K562 (cell line): ENCODE results near the gene RASL11A. TPM values are rescaled to one million over a fixed set of nuclear protein-coding genes. Genes with fewer than 3 reads are reported as not detected.

Experiments used
- ATAC-seq: fragments of 200-7000 bp; cut with Tn5 transposase; 3 replicates; pipeline ENCODE4 v1.9.1; 2020; ENCODE audit warnings: moderate library complexity
- BruUV-seq: library from RNA; stranded (reverse); fragments of 400-500 nt; replicated peaks from 2 replicates; lab custom pipeline; 2021; lab: Mats Ljungman, UMichigan
- CTCF ChIA-PET: fragments of 300-600 bp; formaldehyde crosslinking; extraction: SDS; loops from one replicate; lab custom pipeline; 2021; ENCODE audit warnings: low intra/inter-chr PET ratio; lab: Yijun Ruan, JAX
- POLR2A ChIA-PET: fragments of 300-600, 350-650 bp; sonication (Branson Sonifier 250); formaldehyde crosslinking; extraction: SDS; loops from one replicate; lab custom pipeline; 2021; ENCODE audit warnings: antibody characterized with exemption, inconsistent platforms; lab: Yijun Ruan, JAX
- DNase-seq, 4 experiments: peaks; one replicate each; pipeline versions ENCODE4 v3.0.0 to v3.0.0-alpha.2; 2011 to 2018; ENCODE audit warnings: low spot score in 3 of 4, mixed read lengths in 3 of 4; ENCODE audit errors: extremely low read depth in 1 of 4
- FAIRE-seq: peaks from 2 replicates; lab custom pipeline; 2011; peaks lifted over from hg19 to GRCh38; lab: Jason Lieb, UNC
- H2AFZ ChIP-seq: 2 replicates; pipeline ENCODE4 v1.6.0; 2011; ENCODE audit warnings: low read depth, low read length, control low read depth, inconsistent platforms
- H3K27ac ChIP-seq: fragments of 200-600 bp; 3 replicates; pipeline ENCODE4 v1.8.0; 2011; ENCODE audit warnings: low read depth, mild to moderate bottlenecking, control low read depth, inconsistent platforms, low read length, moderate library complexity, mixed read lengths; ENCODE audit errors: extremely low read depth
- H3K27me3 ChIP-seq, 2 experiments: fragments of 300-600 bp in 1 of 2; 2 replicates in 1 of 2; 3 replicates in 1 of 2; pipeline versions ENCODE4 v1.6.0 to v1.8.0; 2011; ENCODE audit warnings: inconsistent platforms in 2 of 2, low read length in 2 of 2, mild to moderate bottlenecking in 1 of 2, mixed read lengths in 1 of 2, moderate library complexity in 1 of 2; ENCODE audit not compliant: control insufficient read depth in 2 of 2, insufficient read depth in 2 of 2
- H3K36me3 ChIP-seq: fragments of 300-600 bp; 3 replicates; pipeline ENCODE4 v1.8.0; 2011; ENCODE audit warnings: mild to moderate bottlenecking, low read length, inconsistent platforms; ENCODE audit not compliant: control insufficient read depth, insufficient read depth
- H3K4me1 ChIP-seq, 2 experiments: fragments of 200-600 bp in 1 of 2; replicated peaks in 1 of 2; 2 replicates in 1 of 2; 3 replicates in 1 of 2; pipeline versions ENCODE4 v1.5.1 to v1.8.0; 2011; ENCODE audit warnings: inconsistent platforms in 2 of 2, low read length in 2 of 2, mild to moderate bottlenecking in 1 of 2, mixed read lengths in 1 of 2, moderate library complexity in 1 of 2; ENCODE audit not compliant: control insufficient read depth in 2 of 2, insufficient read depth in 2 of 2
- H3K4me2 ChIP-seq: 2 replicates; pipeline ENCODE4 v1.6.1; 2011; ENCODE audit warnings: low read length, control low read depth, inconsistent platforms, mixed read lengths; ENCODE audit not compliant: insufficient read depth
- H3K4me3 ChIP-seq: fragments of 200-600 bp; sonication (generic), shearing (Covaris generic); 2 replicates; pipeline ENCODE4 v1.5.1; 2016; ENCODE audit warnings: control low read depth, inconsistent platforms
- H3K79me2 ChIP-seq: fragments of 200-600 bp; 3 replicates; pipeline ENCODE4 v1.8.0; 2011; ENCODE audit warnings: low read length, inconsistent platforms; ENCODE audit not compliant: control insufficient read depth, insufficient read depth
- H3K9ac ChIP-seq, 2 experiments: 2 replicates each; pipeline versions ENCODE4 v1.6.0 to v1.6.1; 2011; ENCODE audit warnings: low read depth in 2 of 2, low read length in 2 of 2, control low read depth in 1 of 2, inconsistent platforms in 1 of 2, mild to moderate bottlenecking in 1 of 2, mixed read lengths in 1 of 2; ENCODE audit not compliant: insufficient read depth in 1 of 2
- H3K9me1 ChIP-seq: one replicate; pipeline ENCODE4 v1.6.0; 2011; ENCODE audit warnings: inconsistent platforms, mild to moderate bottlenecking, low read length, moderate library complexity; ENCODE audit not compliant: control insufficient read depth, insufficient read depth
- H3K9me3 ChIP-seq: replicated peaks from 2 replicates; pipeline ENCODE4 v1.5.1; 2011; ENCODE audit warnings: low read depth, low read length, inconsistent platforms; ENCODE audit not compliant: control insufficient read depth, insufficient read depth
- H4K20me1 ChIP-seq: replicated peaks from 2 replicates; pipeline ENCODE4 v1.6.1; 2011; ENCODE audit warnings: low read length, inconsistent platforms, mixed read lengths; ENCODE audit not compliant: control insufficient read depth, insufficient read depth
- FOXK2 ChIP-seq, 2 experiments: fragments of 450-650 bp; IDR thresholded peaks in 1 of 2; conservative IDR thresholded peaks in 1 of 2; 2 replicates each; pipeline ENCODE4 v1.6.1; 2016; ENCODE audit warnings: low read depth in 2 of 2, mild to moderate bottlenecking in 1 of 2
- MEF2A ChIP-seq: IDR thresholded peaks from 2 replicates; pipeline ENCODE4 v1.6.1; 2011; ENCODE audit warnings: low read depth, mild to moderate bottlenecking, low read length, moderate library complexity; ENCODE audit not compliant: control insufficient read depth
- RBM14 ChIP-seq: fragments of 200-400 bp; formaldehyde crosslinking; IDR thresholded peaks from 2 replicates; pipeline ENCODE4 v1.6.1; 2018; ENCODE audit warnings: low read depth, mild to moderate bottlenecking, low read length, moderate library complexity, borderline replicate concordance; ENCODE audit not compliant: insufficient read depth
- RBM25 ChIP-seq: fragments of 200-400 bp; formaldehyde crosslinking; IDR thresholded peaks from 2 replicates; pipeline ENCODE4 v1.6.1; 2018; ENCODE audit warnings: low read length, low read depth, moderate library complexity; ENCODE audit not compliant: severe bottlenecking
- SLC30A9 ChIP-seq: fragments of 250-450 bp; sonication (Bioruptor Pico); IDR thresholded peaks from 2 replicates; pipeline ENCODE4 v1.8.0; 2022; ENCODE audit warnings: mild to moderate bottlenecking, moderate library complexity
- SRSF9 ChIP-seq: fragments of 200-400 bp; formaldehyde crosslinking; IDR thresholded peaks from 2 replicates; pipeline ENCODE4 v1.6.1; 2017; ENCODE audit warnings: low read depth, low read length, borderline replicate concordance
- TOE1 ChIP-seq, 2 experiments: fragments of 450-650 bp in 1 of 2; sonication (generic) in 1 of 2; formaldehyde crosslinking in 1 of 2; IDR thresholded peaks; 2 replicates each; pipeline versions ENCODE4 v1.7.1 to v1.8.0; 2016 to 2022; ENCODE audit warnings: borderline replicate concordance in 2 of 2, mild to moderate bottlenecking in 2 of 2, antibody characterized with exemption in 1 of 2, inconsistent platforms in 1 of 2, low read depth in 1 of 2, missing genetic modification reagents in 1 of 2, moderate library complexity in 1 of 2
- ZKSCAN8 ChIP-seq: fragments of 200-800 bp; sonication (Bioruptor generic); IDR thresholded peaks from 2 replicates; pipeline ENCODE4 v1.6.1; 2016; ENCODE audit warnings: missing genetic modification characterization, missing compliant biosample characterization
- ZNF175 ChIP-seq: fragments of 200-800 bp; sonication (Bioruptor generic); IDR thresholded peaks from 2 replicates; pipeline ENCODE4 v1.6.1; 2016; ENCODE audit warnings: low read depth, mild to moderate bottlenecking, missing genetic modification characterization, missing compliant biosample characterization
- ZNF75A ChIP-seq: fragments of 450-650 bp; formaldehyde crosslinking; IDR thresholded peaks from 2 replicates; pipeline ENCODE4 v1.4.0; 2020; ENCODE audit warnings: mild to moderate bottlenecking
- ZZZ3 ChIP-seq: fragments of 450-650 bp; IDR thresholded peaks from 2 replicates; pipeline ENCODE4 v1.6.1; 2016; ENCODE audit warnings: antibody characterized with exemption, mild to moderate bottlenecking, moderate library complexity
- WGBS: fragments of 100-300 bp; shearing (Covaris generic); methylation state at CpG from one replicate; pipeline ENCODE4 v1.1.6; 2016; ENCODE audit warnings: low coverage, mixed read lengths; ENCODE audit not compliant: insufficient coverage; ENCODE audit errors: missing lambda C conversion rate; 5-methylcytosine and 5-hydroxymethylcytosine counted together
- in situ Hi-C: fragments of 300-500 bp; cut with MboI; formaldehyde crosslinking; loops from 4 replicates; pipeline ENCODE4 v1.15.0; 2018; ENCODE audit warnings: inconsistent platforms, mixed read lengths
- intact Hi-C: fragments of 100-400 bp; cut with micrococcal nuclease; formaldehyde crosslinking; loops from 2 replicates; pipeline ENCODE4 v1.14.2; 2022
- polyA plus RNA-seq, 8 experiments: library from polyadenylated mRNA; depleted of rRNA in 4 of 8; stranded (reverse) in 5 of 8; unstranded in 3 of 8; fragments of >200 nt; fragmentation: Nextera tagmentation in 2 of 8; fragmentation: Illumina TruSeq in 1 of 8; extraction: Ambion mirVana in 2 of 8; extraction: Trizol in 1 of 8; gene quantifications; 2 replicates each; pipeline versions ENCODE4 v1.2.1 to v1.2.3, GENCODE V29; 2011 to 2014; ENCODE audit warnings: inconsistent platforms in 1 of 8, missing spikeins in 1 of 8
- total RNA-seq, 7 experiments: library from RNA; depleted of rRNA in 6 of 7; stranded (reverse); fragments of >200 nt in 6 of 7; fragmentation: Illumina TruSeq in 2 of 7; extraction: Trizol in 2 of 7; gene quantifications; 2 replicates each; pipeline versions ENCODE4 v1.2.1 to v1.2.3, GENCODE V29; 2011 to 2021; ENCODE audit warnings: low replicate concordance in 1 of 7
- TF ChIP-seq, protein P1 (sequence below): fragments of 450-650 bp; formaldehyde crosslinking; IDR thresholded peaks from 2 replicates; pipeline ENCODE4 v1.4.0; 2020; ENCODE audit warnings: mild to moderate bottlenecking
- TF ChIP-seq, protein P2 (sequence below): sonication (generic); formaldehyde crosslinking; IDR thresholded peaks from 2 replicates; pipeline ENCODE4 v1.9.0; 2022; ENCODE audit warnings: mild to moderate bottlenecking, missing genetic modification reagents
- TF ChIP-seq, protein P3 (sequence below): fragments of 250-450 bp; sonication (Bioruptor Pico); IDR thresholded peaks from 2 replicates; pipeline ENCODE4 v1.8.0; 2022; ENCODE audit warnings: moderate library complexity, mild to moderate bottlenecking, inconsistent platforms

RASL11A gene
- total and polyA plus RNA-seq, 9 of the 15 experiments (the other 6 are each of a cell fraction or from before 2014, with no cell fraction given), result 0.11 to 2.2 (median 1.5) TPM; not detected in 1

DNA sequence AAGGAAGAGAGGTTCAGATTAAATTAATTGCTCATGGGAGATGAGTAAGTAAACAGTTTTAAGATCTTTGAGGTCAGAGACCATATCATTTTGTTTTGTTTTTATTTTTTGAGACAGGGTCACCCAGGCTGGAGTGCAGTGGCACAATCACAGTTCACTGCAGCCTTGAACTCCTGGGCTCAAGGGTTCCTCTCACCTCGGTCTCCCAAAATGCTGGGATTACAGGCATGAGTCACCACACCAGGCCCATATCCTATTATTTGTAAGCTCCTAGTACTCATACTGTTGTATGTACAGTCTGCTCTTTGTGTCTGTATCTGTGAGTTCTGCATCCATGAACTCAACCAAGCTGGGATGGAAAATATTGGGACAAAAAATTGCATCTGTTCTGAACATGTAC lies 6.0 kb upstream of the RASL11A start:
- WGBS, result no CpG with 5 or more reads among the region's 1 CpG
- no peak for ATAC-seq
- TF ChIP-seq RBM25 (no peak), MEF2A (no peak), ZNF75A (CRISPR knock-in tag) (no peak), FOXK2 (conservative IDR thresholded peaks at IDR 0.05 in 1 of 2, IDR thresholded peaks at IDR 0.05 in 1 of 2; ENCODE audit: low read depth in 2 of 2) (no peak), ZNF175 (CRISPR knock-in tag) (no peak), ZZZ3 (no peak), TOE1 (IDR thresholded peaks at IDR 0.05; ENCODE audit: borderline replicate concordance) (no peak), TOE1 (CRISPR knock-in tag; IDR thresholded peaks at IDR 0.05; ENCODE audit: borderline replicate concordance, low read depth) (no peak), RBM14 (no peak), SLC30A9 (CRISPR knock-in tag) (no peak), ZKSCAN8 (CRISPR knock-in tag) (no peak), SRSF9 (no peak)
- TF ChIP-seq, protein P1, sequence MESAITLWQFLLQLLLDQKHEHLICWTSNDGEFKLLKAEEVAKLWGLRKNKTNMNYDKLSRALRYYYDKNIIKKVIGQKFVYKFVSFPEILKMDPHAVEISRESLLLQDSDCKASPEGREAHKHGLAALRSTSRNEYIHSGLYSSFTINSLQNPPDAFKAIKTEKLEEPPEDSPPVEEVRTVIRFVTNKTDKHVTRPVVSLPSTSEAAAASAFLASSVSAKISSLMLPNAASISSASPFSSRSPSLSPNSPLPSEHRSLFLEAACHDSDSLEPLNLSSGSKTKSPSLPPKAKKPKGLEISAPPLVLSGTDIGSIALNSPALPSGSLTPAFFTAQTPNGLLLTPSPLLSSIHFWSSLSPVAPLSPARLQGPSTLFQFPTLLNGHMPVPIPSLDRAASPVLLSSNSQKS, result no peak
- TF ChIP-seq, protein P2, sequence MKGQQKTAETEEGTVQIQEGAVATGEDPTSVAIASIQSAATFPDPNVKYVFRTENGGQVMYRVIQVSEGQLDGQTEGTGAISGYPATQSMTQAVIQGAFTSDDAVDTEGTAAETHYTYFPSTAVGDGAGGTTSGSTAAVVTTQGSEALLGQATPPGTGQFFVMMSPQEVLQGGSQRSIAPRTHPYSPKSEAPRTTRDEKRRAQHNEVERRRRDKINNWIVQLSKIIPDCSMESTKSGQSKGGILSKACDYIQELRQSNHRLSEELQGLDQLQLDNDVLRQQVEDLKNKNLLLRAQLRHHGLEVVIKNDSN (CRISPR knock-in tag), result no peak
- TF ChIP-seq, protein P3, sequence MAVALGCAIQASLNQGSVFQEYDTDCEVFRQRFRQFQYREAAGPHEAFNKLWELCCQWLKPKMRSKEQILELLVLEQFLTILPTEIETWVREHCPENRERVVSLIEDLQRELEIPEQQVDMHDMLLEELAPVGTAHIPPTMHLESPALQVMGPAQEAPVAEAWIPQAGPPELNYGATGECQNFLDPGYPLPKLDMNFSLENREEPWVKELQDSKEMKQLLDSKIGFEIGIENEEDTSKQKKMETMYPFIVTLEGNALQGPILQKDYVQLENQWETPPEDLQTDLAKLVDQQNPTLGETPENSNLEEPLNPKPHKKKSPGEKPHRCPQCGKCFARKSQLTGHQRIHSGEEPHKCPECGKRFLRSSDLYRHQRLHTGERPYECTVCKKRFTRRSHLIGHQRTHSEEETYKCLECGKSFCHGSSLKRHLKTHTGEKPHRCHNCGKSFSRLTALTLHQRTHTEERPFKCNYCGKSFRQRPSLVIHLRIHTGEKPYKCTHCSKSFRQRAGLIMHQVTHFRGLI, result no peak
- ChIA-PET POLR2A (interaction anchor here (0.6 to 1.3 kb wide), 2 partner anchors 10 to 14 kb away, joined by 3 to 4 read pairs; no protein-coding TSS in a partner anchor), CTCF (no interaction called here)
- H3K9me3 ChIP-seq, result no peaks in the 10 kb centered on the region
- H3K36me3 ChIP-seq, result no peaks in the 10 kb centered on the region; the same call in 2 of the 3 replicates
- no peak overlapping the region for H3K9ac ChIP-seq
- intact Hi-C loops (no loop called here), in situ Hi-C loops (no loop called here)
- no peak overlapping the region for H3K27ac ChIP-seq
- no peaks in the 10 kb centered on the region; a peak in 2 of 5 replicates for H3K4me1 ChIP-seq
- no peaks in the 10 kb centered on the region for H3K27me3 ChIP-seq
- no peak overlapping the region for H3K4me2 ChIP-seq
- no peaks in the 10 kb centered on the region for H3K79me2 ChIP-seq
- H3K9me1 ChIP-seq, result no peaks in the 10 kb centered on the region
- no peak overlapping the region for H2AFZ ChIP-seq
- no peak for FAIRE-seq
- no peak overlapping the region for H3K4me3 ChIP-seq
- DNase-seq, result no peak
- BruUV-seq, result no TSS peak
- no peaks in the 10 kb centered on the region for H4K20me1 ChIP-seq
